SH-SY5Y (cell line): ENCODE results near the gene GGT7.

Experiments used
- GATA2 ChIP-seq: IDR thresholded peaks from 2 replicates; pipeline ENCODE4 v1.6.1; 2011; ENCODE audit warnings: mild to moderate bottlenecking, low read depth, low read length
- GATA3 ChIP-seq: IDR thresholded peaks from 2 replicates; pipeline ENCODE4 v1.6.1; 2011; ENCODE audit warnings: low read depth, mild to moderate bottlenecking, low read length, moderate library complexity

DNA sequence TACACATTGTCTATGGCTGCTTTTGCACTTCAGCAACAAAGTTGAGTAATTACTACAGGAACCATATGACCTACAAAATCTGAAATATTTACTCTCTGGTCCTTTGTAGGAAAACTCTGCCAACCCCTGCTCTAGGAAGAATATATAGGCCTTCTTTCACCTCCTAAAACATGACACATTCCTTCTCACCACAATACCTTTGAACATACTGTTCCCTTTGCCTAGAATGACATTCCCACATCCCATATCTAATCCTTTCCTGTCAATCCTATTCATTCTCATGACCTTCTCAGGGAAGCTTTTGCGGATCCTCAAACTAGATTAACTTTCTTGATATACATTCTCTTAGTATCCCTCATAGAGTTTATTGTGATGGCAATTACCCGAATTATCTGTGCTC lies 29.2 kb downstream of the GGT7 start:
- no peak for TF ChIP-seq GATA2
- no peak for TF ChIP-seq GATA3
